Testis (tissue), 2 donors: ENCODE measurements around the gene TRABD2B.

ENCODE experiments used
- POLR2A ChIP-seq: fragments of 450-650 bp; IDR thresholded peaks from one replicate; pipeline ENCODE4 v1.6.1; 2017; ENCODE audit warnings: antibody characterized with exemption, mild to moderate bottlenecking, moderate library complexity
- TF ChIP-seq, protein P1 (sequence below), 3 experiments: fragments of 450-650 bp in 2 of 3; fragments of 200-600 bp in 1 of 3; sonication (generic) in 1 of 3; IDR thresholded peaks; one replicate each; pipeline ENCODE4 v1.5.1; 2016 to 2019; ENCODE audit warnings: antibody characterized with exemption in 3 of 3, mild to moderate bottlenecking in 2 of 3, moderate library complexity in 1 of 3

DNA sequence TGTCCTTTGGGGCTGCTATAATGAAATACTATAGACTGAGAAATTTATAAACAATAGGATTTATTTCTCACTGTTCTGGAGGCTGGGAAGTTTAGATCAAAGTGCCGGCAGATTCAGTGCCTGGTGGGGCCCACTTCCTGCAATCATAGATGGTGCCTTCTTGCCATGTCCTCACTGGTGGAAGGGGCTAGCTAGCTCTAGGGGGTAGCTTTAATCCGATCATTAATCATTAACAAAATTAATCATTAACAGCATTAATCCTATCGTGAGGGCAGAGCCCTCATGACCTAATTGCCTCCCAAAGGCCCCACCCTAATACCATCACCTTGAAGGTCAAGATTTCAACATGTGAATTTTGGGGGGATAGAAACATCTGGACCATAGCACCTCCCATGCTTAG, 124.3 kb downstream of the TRABD2B start:
- TF ChIP-seq, protein P1, sequence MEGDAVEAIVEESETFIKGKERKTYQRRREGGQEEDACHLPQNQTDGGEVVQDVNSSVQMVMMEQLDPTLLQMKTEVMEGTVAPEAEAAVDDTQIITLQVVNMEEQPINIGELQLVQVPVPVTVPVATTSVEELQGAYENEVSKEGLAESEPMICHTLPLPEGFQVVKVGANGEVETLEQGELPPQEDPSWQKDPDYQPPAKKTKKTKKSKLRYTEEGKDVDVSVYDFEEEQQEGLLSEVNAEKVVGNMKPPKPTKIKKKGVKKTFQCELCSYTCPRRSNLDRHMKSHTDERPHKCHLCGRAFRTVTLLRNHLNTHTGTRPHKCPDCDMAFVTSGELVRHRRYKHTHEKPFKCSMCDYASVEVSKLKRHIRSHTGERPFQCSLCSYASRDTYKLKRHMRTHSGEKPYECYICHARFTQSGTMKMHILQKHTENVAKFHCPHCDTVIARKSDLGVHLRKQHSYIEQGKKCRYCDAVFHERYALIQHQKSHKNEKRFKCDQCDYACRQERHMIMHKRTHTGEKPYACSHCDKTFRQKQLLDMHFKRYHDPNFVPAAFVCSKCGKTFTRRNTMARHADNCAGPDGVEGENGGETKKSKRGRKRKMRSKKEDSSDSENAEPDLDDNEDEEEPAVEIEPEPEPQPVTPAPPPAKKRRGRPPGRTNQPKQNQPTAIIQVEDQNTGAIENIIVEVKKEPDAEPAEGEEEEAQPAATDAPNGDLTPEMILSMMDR (IDR thresholded peaks at IDR 0.05), result no peak
- no peak for TF ChIP-seq POLR2A
